ENCODE measurements around the gene SPRED1. TPM values are rescaled to one million over a fixed set of nuclear protein-coding genes. Genes with fewer than 3 reads are reported as not detected.

SPRED1 gene
- total RNA-seq, 1 donor from 2014 or later, result 43.6 TPM

GRCh38 chr15:38349251-38349650, 96.6 kb downstream of the SPRED1 start:
- DNase-seq (ENCODE audit: low spot score), result no peak

DNA sequence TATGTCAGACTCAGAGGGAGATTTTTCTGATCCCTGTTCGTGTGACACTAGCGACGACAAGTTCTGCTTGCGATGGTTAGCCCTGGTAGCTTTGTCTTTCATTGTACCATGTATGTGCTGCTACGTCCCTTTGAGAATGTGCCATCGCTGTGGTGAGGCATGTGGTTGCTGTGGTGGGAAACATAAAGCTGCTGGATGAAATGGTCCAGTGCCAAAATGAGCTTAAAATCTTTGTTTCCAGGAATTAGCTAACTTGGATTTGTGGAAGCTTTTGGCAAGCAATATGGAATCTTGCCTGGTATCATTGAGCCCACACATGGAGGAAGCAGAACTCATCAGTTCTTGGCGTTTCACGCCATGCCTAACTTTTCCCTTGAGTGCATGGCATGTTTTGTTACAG, 98.8 kb downstream of the SPRED1 start:
- DNase-seq (ENCODE audit: low spot score), result no peak

- DNase-seq (ENCODE audit: low spot score), result no peak
These were observed 101.8 kb downstream of the SPRED1 start for GRCh38 chr15:38354315-38354929.

DNA sequence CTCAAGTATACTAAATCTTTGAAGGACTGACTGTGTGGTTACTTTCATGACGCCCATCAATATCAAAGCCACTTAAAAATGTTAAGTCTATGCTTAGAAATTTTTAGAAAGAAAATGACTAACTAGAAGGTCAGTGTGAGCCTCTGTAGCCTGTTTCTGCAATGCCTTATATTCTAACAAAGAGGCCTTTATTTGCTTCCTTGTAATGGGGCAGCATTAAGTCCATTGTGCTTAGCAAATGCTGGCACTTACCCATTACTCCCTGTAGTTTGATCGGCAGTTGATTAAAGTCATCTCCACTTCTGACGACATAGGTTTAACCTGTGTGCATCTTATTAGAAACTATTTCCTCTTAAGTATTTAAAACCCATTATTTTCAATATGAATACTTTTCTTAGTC, 109.7 kb downstream of the SPRED1 start:
- DNase-seq (ENCODE audit: low spot score), result no peak

- DNase-seq (ENCODE audit: low spot score), result no peak
These were observed 114.8 kb downstream of the SPRED1 start for GRCh38 chr15:38367476-38367875.

DNA sequence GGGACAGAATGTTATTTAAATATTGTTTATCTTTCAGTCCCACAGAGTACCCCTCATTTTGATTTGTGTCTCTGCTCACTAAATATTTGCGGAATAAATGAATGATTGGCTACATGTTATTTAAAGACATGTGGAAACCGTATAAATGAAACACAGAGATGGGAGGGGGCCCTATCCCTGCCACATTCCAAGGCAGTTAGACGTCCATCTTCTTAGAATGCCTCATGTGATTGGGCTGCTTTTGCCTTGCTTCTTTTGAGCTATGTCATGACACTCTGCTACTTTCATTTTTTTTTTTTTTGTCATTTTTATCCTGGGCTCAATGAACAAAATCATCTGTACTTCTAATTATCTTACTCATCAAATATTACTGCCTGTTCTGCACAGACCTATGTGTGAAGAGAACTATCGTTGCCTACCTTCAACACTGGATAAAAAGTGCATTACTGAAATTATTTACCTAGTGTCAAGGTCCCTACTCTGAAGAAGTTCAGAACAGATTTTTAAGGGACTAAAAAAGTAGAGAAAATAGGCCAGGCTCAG, 117.4 kb downstream of the SPRED1 start:
- DNase-seq (ENCODE audit: low spot score), result no peak

DNA sequence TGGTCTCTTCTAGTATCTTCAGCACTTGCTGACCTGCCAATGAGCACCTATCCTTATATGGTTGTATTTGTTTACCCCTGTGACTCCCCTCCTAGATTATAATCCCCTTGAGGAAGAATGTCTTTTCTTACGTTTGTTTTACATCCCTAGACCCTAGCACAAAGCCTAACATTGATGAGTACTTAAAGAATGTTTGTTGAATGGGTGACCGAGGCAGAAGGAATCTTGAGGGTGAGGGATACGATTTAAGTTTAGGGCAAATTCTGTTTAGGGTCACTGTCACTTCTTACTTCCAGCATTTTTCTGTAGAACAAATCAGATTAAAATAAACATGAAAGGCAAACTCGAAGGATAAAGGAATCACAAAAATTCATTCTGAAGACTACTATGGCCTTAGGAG, 120.4 kb downstream of the SPRED1 start:
- DNase-seq (ENCODE audit: low spot score), result no peak

- DNase-seq (ENCODE audit: low spot score), result no peak
These were observed 121.4 kb downstream of the SPRED1 start for GRCh38 chr15:38374029-38374428.

GRCh38 chr15:38374556-38374955, 121.9 kb downstream of the SPRED1 start:
- no peak for DNase-seq (ENCODE audit: low spot score)

GRCh38 chr15:38376081-38376480, 123.4 kb downstream of the SPRED1 start:
- no peak for DNase-seq (ENCODE audit: low spot score)

DNA sequence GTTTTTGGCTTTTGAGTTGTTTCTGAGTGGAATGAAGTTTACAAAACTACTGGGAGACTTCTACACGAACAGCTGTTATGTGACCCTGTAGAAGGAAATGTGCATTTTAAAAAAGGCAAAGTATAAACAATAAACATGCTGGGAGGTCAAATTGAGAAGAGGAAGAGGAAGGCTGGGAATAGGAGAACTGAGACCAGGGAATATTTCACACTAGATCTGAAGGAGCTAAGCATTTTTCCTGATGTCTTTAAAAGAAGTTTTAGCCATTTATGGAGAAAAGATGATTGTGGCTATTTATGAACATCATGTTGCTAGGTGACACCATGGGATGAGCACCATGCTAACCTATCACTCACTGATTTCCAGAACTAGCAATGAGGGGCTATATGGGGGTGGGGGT, 125.0 kb downstream of the SPRED1 start:
- no peak for DNase-seq (ENCODE audit: low spot score)

DNA sequence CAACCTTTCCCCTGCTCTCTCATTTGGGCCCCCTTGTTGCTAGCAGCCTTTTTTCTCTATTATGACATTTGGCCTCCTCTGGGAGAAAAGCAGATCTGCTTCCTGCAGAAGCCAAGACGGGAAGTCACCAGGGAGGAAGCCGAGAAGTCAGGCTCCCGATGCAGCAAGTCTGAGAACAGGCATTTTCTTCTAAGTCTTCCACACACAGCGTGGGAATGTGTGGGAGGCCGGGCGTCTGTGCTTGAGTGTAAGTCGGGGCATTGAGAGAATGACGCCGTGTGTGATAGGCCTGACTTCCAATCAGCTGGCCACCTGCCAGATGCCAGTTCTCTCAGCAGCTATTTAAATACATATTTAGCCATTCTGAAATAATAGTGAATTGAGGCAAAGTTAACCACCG, 125.5 kb downstream of the SPRED1 start:
- no peak for DNase-seq (ENCODE audit: low spot score)

DNA sequence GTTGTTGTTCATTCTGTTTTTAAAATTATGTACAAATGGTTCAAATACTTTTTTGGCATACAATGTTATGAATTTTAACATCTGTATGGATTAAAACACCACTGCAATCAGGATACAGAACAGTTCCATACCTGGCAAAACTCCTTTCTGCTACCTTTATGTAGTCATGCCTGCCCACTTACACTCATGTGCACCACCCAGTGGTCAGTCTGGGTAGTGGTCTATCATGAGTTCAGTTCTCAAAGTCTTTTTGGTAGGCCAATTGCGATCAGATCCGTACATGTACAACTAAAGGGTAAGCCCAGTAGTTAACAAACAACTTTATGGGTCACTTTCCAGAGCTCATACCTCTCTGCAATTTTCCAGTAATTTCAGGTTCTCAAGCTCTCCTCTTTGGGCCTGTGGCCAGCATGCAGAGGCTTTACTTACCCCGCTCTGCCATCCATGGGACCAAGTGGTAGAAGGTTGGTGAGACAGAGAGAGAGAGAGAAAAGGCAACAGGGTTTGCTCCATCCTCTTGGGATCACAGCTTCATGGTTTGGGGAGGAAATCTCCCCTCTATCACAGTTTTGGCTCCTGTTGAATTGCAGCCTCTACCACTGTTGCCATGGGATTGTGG, 137.4 kb downstream of the SPRED1 start:
- DNase-seq (ENCODE audit: low spot score), result no peak

DNA sequence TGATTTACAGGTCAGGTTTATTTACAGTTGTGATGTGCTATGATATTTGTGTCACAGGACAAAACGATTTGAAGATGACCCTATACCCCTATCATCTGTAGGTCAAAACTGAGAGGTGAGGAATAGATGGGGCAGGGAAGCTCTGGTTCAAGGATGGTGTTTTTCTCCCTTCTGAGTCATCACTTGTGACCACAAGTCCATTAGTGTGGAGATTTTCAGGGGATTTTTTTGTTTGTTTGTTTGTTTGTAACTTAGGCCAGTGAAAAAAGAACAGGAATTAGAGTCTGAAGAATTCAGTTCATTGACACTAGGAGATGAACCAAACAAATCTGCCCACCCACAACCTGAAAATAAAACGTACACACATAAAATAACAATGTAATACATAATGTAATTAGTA, 138.6 kb downstream of the SPRED1 start:
- DNase-seq (ENCODE audit: low spot score), result no peak

DNA sequence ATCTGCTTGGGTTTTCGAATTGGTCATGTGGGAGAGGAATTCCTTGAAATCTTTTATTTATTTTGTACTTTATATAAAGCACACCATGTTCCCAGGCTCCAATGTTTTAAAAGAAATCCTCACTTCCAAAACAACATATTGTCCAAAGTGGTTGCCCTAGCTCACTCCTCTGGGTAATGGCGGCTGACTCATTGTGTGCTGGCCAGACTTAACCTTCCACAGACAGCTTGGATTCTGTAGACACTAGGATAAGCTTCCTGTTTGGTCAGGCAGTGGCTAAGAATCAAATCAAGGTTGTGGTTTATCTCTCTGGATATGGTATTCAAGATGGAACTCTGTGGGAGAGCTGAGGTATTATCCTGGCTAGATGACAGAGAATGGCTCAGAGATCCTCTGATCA, 145.5 kb downstream of the SPRED1 start:
- DNase-seq (ENCODE audit: low spot score), result no peak

GRCh38 chr15:38401106-38401505, 148.5 kb downstream of the SPRED1 start:
- no peak for DNase-seq (ENCODE audit: low spot score)

- no peak for DNase-seq (ENCODE audit: low spot score)
These were observed 149.1 kb downstream of the SPRED1 start for GRCh38 chr15:38401701-38402100.

- no peak for DNase-seq (ENCODE audit: low spot score)
These were observed 153.8 kb downstream of the SPRED1 start for GRCh38 chr15:38406436-38406835.

Other genes with a start within 250 kb of the SPRED1 start
- 22.4 TPM for gene FAM98B, start 201.3 kb downstream of the SPRED1 start, total RNA-seq

All from mesenteric fat pad (tissue), 1 donor.